Measurements from ENCODE around the gene UBR1. TPM values are rescaled to one million over a fixed set of nuclear protein-coding genes. Genes with fewer than 3 reads are reported as not detected.
"Not testable (repeated sequence)": the region's sequence is repeated elsewhere in the genome, so short reads cannot be mapped to it uniquely, and the experiment has no call there.

UBR1 gene
- total RNA-seq, 1 donor from 2014 or later, result 23.3 TPM

- DNase-seq (ENCODE audit: extremely low read depth, low read depth, low spot score), result no peak
Observed at GRCh38 chr15:42984493-42985034, 121.3 kb downstream of the UBR1 start.

DNA sequence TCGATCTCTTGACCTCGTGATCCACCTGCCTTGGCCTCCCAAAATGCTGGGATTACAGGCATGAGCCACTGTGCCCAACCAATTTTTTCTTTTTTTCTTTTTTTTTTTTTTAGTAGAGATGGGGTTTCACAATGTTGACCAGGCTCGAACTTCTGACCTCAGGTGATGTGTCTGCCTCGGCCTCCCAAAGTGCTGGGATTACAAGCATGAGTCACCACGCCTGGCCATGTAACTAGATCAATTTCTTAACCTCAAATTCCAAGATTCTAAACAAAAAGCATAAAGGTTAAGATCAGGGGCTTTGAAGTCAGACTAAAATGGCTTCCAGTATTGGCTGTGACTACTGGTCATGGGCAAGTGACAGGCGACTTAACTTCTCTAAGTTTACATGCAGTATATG is 126.7 kb downstream of the UBR1 start:
- DNase-seq (ENCODE audit: extremely low read depth, low read depth, low spot score), result not testable (repeated sequence)

DNA sequence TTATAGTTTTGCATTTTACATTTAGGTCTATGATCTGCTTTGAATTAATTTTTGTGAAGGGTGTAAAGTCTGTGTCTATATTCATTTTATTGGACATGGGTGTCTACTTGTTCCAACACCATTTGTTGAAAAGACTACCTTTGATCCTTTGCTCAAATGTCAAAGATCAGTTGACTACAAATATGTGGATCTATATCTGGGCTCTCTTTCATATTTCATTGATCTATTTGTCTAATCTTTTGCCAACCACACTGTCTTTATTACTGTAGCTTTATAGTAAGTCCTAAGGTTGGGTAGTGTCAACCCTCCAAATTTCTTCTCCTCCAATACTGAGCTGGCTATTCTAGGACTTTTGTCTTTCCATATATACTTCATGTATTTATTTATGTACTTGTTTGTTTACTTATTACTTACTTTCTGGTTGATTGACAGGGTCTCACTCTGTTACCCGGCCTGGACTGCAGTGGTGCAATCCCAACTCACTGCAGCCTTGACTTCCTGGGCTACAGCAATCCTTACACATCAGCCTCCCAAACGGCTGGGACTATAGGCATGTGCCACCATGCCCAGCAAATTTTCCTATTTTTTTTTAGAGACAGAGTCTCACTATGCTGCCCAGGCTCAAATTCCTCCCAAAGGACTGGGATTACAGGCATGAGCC is 131.5 kb downstream of the UBR1 start:
- DNase-seq (ENCODE audit: extremely low read depth, low read depth, low spot score), result no peak

- DNase-seq (ENCODE audit: extremely low read depth, low read depth, low spot score), result no peak
Observed at GRCh38 chr15:42973114-42973513, 132.7 kb downstream of the UBR1 start.

DNA sequence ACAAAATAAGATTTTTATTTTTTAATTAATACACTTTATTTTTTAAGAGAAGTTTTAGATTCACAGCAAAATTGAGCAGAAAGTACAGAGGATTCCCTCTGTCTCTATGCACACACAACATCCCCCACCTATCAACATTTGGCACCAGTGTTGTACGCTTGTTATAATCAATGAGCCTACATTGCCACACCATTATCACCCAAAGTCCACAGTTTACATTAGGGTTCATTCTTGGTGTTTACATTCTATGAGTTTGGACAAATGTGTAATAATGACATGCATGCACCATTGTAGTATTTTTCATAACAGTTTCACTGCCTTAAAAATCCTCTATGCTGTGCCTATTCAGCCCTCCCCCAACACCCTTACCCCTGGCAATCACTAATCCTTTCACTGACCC is 134.0 kb downstream of the UBR1 start:
- DNase-seq (ENCODE audit: extremely low read depth, low read depth, low spot score), result no peak

- DNase-seq (ENCODE audit: extremely low read depth, low read depth, low spot score), result no peak
Observed at GRCh38 chr15:42964476-42964875, 141.4 kb downstream of the UBR1 start.

- DNase-seq (ENCODE audit: extremely low read depth, low read depth, low spot score), result no peak
Observed at GRCh38 chr15:42955518-42955917, 150.3 kb downstream of the UBR1 start.

GRCh38 chr15:42954291-42954690 is 151.5 kb downstream of the UBR1 start:
- no peak for DNase-seq (ENCODE audit: extremely low read depth, low read depth, low spot score)

DNA sequence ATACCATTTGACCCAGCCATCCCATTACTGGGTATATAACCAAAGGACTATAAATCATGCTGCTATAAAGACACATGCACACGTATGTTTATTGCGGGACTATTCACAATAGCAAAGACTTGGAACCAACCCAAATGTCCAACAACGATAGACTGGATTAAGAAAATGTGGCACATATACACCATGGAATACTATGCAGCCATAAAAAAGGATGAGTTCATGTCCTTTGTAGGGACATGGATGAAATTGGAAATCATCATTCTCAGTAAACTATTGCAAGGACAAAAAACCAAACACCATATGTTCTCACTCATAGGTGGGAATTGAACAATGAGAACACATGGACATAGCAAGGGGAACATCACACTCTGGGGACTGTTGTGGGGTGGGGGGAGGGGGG is 156.9 kb downstream of the UBR1 start:
- DNase-seq (ENCODE audit: extremely low read depth, low read depth, low spot score), result not testable (repeated sequence)

DNA sequence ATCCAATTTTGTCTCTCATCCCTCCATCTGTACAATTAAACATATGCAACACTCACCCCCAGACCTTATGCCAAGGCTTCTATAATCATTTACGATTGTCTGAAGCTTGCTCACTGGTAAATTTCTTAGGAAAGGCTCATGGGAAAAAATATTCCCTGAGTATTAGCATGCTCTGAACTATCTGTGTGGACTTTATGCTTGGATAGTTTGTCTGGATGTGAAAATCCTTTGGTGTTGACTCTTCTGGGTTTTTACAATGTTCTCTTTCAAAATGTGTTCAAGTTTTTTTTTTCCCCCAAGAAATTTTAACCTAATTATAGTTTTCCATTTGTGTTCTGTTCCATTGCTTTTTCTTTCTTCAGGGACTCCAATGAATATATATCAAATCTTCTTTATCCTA is 165.3 kb downstream of the UBR1 start:
- no peak for DNase-seq (ENCODE audit: extremely low read depth, low read depth, low spot score)

- no peak for DNase-seq (ENCODE audit: extremely low read depth, low read depth, low spot score)
Observed at GRCh38 chr15:42939841-42940240, 166.0 kb downstream of the UBR1 start.

DNA sequence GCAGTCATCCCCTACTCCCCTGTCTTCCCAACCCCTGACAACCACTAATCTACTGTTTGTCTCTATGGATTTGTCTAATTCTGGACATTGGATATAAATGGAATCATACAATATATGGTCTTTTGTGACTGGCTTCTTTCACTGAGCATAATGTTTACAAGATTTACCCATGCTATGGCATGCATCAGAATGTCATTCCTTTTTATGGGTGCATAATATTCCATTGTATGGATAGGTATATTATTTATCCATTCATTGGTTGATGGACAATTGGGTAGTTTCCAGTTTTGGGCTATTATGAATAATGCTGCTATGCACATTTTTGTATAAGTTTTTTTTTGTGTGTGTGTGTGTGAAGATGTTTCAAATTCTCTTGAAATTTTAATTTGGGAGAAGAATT is 168.7 kb downstream of the UBR1 start:
- DNase-seq (ENCODE audit: extremely low read depth, low read depth, low spot score), result no peak

DNA sequence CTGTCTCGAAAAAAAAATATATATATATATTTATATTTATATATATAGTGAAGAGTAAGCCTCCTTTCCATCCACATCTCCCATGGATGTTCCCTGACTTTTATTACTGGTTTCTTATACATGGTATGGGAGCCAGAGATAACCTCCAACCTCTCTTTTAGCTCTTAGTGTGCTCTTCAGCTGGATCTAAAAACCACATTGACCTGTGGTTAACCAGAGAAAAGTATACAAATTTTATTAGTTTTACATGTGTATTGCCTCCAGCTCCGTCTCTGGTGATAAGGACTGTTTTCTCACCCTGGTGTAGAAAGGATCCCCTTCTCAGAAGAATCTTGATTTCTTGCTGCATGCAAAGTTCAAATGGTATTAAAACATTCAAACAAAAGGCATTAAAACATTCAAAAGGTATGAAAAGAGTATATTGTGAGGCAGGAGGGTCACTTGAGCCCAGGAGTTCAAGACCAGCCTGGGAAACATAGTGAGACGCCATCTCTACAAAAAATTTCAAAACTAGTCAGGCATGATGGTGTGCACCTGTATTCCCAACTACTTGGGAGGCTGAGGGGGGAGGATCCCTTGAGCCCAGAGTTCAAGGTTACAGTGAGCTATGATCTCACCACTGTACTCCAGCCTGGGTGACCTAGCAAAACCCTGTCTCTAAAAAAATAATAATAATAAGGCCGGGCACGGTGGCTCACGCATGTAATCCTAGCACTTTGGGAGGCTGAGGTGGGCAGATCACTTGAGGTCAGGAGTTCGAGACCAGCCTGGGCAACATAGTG is 171.8 kb downstream of the UBR1 start:
- no peak for DNase-seq (ENCODE audit: extremely low read depth, low read depth, low spot score)

- DNase-seq (ENCODE audit: extremely low read depth, low read depth, low spot score), result no peak
Observed at GRCh38 chr15:42932833-42933515, 172.9 kb downstream of the UBR1 start.

GRCh38 chr15:42931702-42932486 is 173.9 kb downstream of the UBR1 start:
- DNase-seq (ENCODE audit: extremely low read depth, low read depth, low spot score), result no peak

DNA sequence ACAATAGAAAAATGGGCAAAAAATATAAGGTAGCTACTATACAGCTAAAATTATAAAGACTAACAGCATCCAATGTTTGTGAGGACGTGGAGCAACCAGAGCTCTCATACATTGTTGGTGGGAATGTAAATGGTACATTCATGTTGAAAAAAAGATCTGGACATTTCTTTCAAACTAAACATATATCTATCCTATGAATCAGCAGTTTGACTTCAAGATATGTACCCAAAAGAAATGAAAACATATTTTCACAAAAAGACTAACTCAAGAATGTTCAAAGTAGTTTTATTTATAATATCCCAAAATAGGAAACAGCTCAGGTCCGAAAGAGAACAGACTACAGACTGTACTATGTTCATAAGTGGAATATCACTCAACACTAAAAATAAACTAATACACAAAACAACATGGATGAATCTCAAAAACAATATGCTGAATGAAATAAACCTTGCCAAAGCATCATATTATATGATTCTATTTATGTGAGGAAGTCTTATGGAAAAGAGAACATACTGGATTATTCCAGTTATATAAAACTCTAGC is 176.5 kb downstream of the UBR1 start:
- DNase-seq (ENCODE audit: extremely low read depth, low read depth, low spot score), result no peak

DNA sequence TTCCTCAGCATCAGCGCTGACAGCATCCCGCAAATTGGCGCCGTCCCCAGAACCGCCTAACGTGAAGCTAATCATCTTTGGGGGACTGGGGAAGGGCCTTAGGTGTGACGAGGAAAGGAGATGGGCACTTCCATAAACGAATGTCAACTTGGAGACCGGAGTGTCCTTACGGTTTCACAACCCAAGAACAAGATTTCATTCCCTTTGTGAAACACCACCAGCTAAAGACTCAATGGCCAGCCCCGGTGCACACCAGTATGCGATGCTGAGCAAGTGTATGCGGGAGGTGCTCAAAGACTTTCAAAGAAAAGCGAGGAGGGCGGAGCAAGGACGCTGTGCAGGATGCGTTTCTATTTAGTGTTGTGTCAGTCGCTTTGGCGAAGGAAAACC is 184.5 kb downstream of the UBR1 start:
- no peak for DNase-seq (ENCODE audit: extremely low read depth, low read depth, low spot score)

DNA sequence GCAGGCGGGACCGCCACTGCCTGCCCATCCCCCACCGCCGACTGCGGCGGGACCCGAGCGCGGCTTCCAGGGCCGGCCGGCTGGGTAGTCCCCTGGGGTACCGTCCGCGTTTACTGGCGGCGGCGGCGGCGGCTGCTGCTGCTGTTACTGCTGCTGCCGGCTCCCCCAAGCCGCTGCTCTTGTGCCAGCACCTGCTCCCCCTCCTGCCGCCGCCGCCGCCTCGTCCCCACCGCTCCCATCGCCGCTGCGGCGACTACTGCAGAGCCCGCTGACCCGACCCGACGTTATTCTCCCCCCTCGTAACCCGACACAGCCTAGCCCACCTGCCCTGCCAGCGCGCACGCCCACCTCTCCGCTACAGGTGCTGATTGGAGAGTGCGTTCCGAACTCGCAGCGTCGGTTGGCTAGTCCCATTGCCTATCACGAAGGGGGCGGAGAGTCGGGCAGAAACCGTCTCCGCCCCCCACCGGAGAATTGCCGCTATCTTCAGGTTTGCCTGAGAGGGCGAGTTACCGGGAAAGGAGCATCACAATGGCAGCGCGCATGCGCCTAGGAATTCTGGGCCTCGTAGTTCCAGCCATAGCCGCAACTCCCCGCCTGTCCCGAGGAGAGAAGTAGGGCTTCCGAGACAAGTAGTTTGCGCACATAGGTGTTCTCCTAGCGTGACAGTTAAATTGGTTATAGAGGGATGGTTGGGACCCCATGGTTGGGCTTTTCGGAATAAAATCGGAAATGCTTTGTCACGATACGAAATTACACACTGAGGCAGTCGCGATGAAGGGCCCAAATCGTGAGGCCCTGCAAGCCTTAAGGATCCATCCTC is 185.1 kb downstream of the UBR1 start, which contains the start of gene TTBK2:
TSS of gene TTBK2 (minus strand) at position 260 of the 823 bp plus-strand sequence. CDS start 42,161 bp downstream, outside the sequence.
- peak; percentile 94 for DNase-seq (ENCODE audit: extremely low read depth, low read depth, low spot score)

DNA sequence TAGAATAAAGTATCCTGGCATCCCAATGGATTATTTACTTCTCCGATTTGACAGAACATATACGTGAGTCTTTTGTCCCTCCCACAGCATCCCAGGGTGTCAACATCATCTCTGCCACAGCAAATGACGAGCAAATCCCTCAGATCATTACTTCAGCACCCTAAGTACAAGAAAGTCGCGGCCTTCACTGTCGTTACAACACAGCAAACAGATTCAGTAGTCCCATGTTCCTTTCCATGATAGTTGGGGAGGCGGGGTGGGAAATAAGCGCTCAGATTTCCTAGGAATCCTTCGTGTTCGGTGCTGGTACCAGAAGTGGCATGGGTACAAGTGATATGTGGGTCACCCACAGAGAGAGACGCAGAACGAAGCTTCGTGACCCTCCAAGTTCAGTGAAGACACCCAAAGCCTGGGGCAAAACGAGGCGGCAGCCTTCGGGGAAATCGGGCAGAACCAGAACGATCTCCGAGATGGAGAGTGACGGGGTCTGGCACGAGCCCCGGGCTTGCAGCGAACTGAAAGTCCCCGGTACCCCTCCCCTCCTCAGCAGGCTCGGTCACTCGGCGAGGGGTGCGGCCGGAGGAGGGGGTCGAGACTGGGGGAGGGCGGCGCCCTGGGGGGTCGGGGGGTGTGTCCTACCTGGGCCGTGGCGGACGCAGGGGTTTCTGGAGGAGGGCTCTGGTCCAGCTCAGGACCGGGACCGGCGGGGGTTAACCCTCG is 185.9 kb downstream of the UBR1 start:
- DNase-seq (ENCODE audit: extremely low read depth, low read depth, low spot score), result no peak

All from glomerular endothelial cell (primary cell).